ENCODE results near the gene LMOD3. TPM values are rescaled to one million over a fixed set of nuclear protein-coding genes. Genes with fewer than 3 reads are reported as not detected.

LMOD3 gene
- total RNA-seq, 1 donor from 2014 or later, result 31.8 TPM

GRCh38 chr3:69128509-69128908 is 6.1 kb upstream of the LMOD3 start:
- no peaks in the 10 kb centered on the region for H3K36me3 ChIP-seq (ENCODE audit: control insufficient read depth in 3 of 3, insufficient read depth in 3 of 3, low read length in 3 of 3)
- H3K9ac ChIP-seq (ENCODE audit: low read depth in 1 of 3, low read length in 3 of 3), result no peak overlapping the region
- no peak overlapping the region for H3K4me3 ChIP-seq (ENCODE audit: low read length in 3 of 3)
- peak overlapping the region; percentile 21 for H3K27ac ChIP-seq (ENCODE audit: low read depth, low read length)
- H3K27me3 ChIP-seq (ENCODE audit: control insufficient read depth in 3 of 3, insufficient read depth in 3 of 3, low read length in 3 of 3), result no peaks in the 10 kb centered on the region
- peaks cover 10 to 31% (median 18%) of the 10 kb centered on the region in 3 donors for H3K4me1 ChIP-seq (ENCODE audit: control insufficient read depth in 3 of 3, insufficient read depth in 3 of 3, low read length in 3 of 3)
- no peaks in the 10 kb centered on the region for H3K9me3 ChIP-seq (ENCODE audit: control insufficient read depth in 3 of 3, low read length in 3 of 3)

- H3K27me3 ChIP-seq (ENCODE audit: control insufficient read depth in 3 of 3, insufficient read depth in 3 of 3, low read length in 3 of 3), result no peaks in the 10 kb centered on the region
Observed at GRCh38 chr3:69126999-69127398, 4.6 kb upstream of the LMOD3 start.

GRCh38 chr3:69126216-69126615 is 3.8 kb upstream of the LMOD3 start:
- Histone ChIP-seq H3K9me3 (ENCODE audit: control insufficient read depth in 3 of 3, low read length in 3 of 3) (no peaks in the 10 kb centered on the region), H3K4me3 (ENCODE audit: low read length in 3 of 3) (no peak overlapping the region), H3K27ac (ENCODE audit: low read depth, low read length) (no peak overlapping the region), H3K27me3 (ENCODE audit: control insufficient read depth in 3 of 3, insufficient read depth in 3 of 3, low read length in 3 of 3) (no peaks in the 10 kb centered on the region), H3K4me1 (ENCODE audit: control insufficient read depth in 3 of 3, insufficient read depth in 3 of 3, low read length in 3 of 3) (peaks cover 11 to 31% (median 25%) of the 10 kb centered on the region in 3 donors), H3K36me3 (ENCODE audit: control insufficient read depth in 3 of 3, insufficient read depth in 3 of 3, low read length in 3 of 3) (no peaks in the 10 kb centered on the region), H3K9ac (ENCODE audit: low read depth in 1 of 3, low read length in 3 of 3) (no peak overlapping the region)

More at GRCh38 chr3:69126999-69127398, 4.6 kb upstream of the LMOD3 start:
- Histone ChIP-seq H3K36me3 (ENCODE audit: control insufficient read depth in 3 of 3, insufficient read depth in 3 of 3, low read length in 3 of 3) (no peaks in the 10 kb centered on the region), H3K9ac (ENCODE audit: low read depth in 1 of 3, low read length in 3 of 3) (no peak overlapping the region), H3K9me3 (ENCODE audit: control insufficient read depth in 3 of 3, low read length in 3 of 3) (no peaks in the 10 kb centered on the region), H3K4me3 (ENCODE audit: low read length in 3 of 3) (no peak overlapping the region), H3K27ac (ENCODE audit: low read depth, low read length) (no peak overlapping the region), H3K4me1 (ENCODE audit: control insufficient read depth in 3 of 3, insufficient read depth in 3 of 3, low read length in 3 of 3) (peaks cover 11 to 31% (median 25%) of the 10 kb centered on the region in 3 donors)

- Histone ChIP-seq H3K27ac (ENCODE audit: low read depth, low read length) (peak overlapping the region; percentile 91), H3K9ac (ENCODE audit: low read depth in 1 of 3, low read length in 3 of 3) (peak overlapping the region; percentile 80 to 91 (median 81)), H3K27me3 (ENCODE audit: control insufficient read depth in 3 of 3, insufficient read depth in 3 of 3, low read length in 3 of 3) (no peaks in the 10 kb centered on the region)
Observed at GRCh38 chr3:69121950-69122349, 445 bp downstream of the LMOD3 start.

GRCh38 chr3:69121513-69121912 is 882 bp downstream of the LMOD3 start:
- no peaks in the 10 kb centered on the region for H3K9me3 ChIP-seq (ENCODE audit: control insufficient read depth in 3 of 3, low read length in 3 of 3)
- H3K4me1 ChIP-seq (ENCODE audit: control insufficient read depth in 3 of 3, insufficient read depth in 3 of 3, low read length in 3 of 3), result peaks cover 8 to 16% (median 12%) of the 10 kb centered on the region in 3 donors
- H3K27me3 ChIP-seq (ENCODE audit: control insufficient read depth in 3 of 3, insufficient read depth in 3 of 3, low read length in 3 of 3), result no peaks in the 10 kb centered on the region
- H3K27ac ChIP-seq (ENCODE audit: low read depth, low read length), result peak overlapping the region; percentile 91
- H3K9ac ChIP-seq (ENCODE audit: low read depth in 1 of 3, low read length in 3 of 3), result peak overlapping the region; percentile 80 to 91 (median 81)
- H3K4me3 ChIP-seq (ENCODE audit: low read length in 3 of 3), result peak overlapping the region; percentile 71 to 80 (median 73)
- peaks cover 2 to 15% (median 12%) of the 10 kb centered on the region in 3 donors for H3K36me3 ChIP-seq (ENCODE audit: control insufficient read depth in 3 of 3, insufficient read depth in 3 of 3, low read length in 3 of 3)

More at GRCh38 chr3:69121950-69122349, 445 bp downstream of the LMOD3 start:
- Histone ChIP-seq H3K4me3 (ENCODE audit: low read length in 3 of 3) (peak overlapping the region; percentile 71 to 80 (median 73)), H3K4me1 (ENCODE audit: control insufficient read depth in 3 of 3, insufficient read depth in 3 of 3, low read length in 3 of 3) (peaks cover 11 to 20% (median 16%) of the 10 kb centered on the region in 3 donors), H3K36me3 (ENCODE audit: control insufficient read depth in 3 of 3, insufficient read depth in 3 of 3, low read length in 3 of 3) (peaks cover 2 to 15% (median 12%) of the 10 kb centered on the region in 3 donors), H3K9me3 (ENCODE audit: control insufficient read depth in 3 of 3, low read length in 3 of 3) (no peaks in the 10 kb centered on the region)

DNA sequence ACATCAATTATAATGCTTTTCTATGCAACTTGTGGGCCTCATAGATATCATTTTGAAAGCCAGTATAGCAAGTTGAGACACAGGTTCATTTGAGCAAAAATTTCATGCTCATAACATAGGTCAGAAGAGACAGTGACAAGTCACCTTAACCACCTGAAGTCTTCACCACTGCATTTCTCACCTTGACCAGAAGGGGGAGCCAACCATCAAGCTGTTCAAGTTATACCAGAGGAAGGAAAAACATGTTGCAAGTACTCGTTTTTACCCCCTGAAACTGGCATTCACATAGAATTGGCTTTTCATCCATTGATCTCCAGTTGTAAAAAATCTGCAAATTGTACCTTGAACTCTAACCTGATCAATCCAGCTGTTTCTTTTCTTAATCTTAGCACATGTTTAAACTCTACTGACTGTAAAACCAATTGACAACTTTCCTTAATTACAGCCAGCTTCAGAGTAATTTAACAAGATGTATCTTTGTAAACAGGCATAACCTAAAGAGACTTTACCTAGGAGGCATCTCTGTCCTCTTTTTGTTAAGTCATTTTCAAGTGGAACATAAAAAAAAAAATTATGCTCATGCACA is 1.4 kb downstream of the LMOD3 start:
- H3K27me3 ChIP-seq (ENCODE audit: control insufficient read depth in 3 of 3, insufficient read depth in 3 of 3, low read length in 3 of 3), result no peaks in the 10 kb centered on the region
- peaks cover 2 to 15% (median 12%) of the 10 kb centered on the region in 3 donors for H3K36me3 ChIP-seq (ENCODE audit: control insufficient read depth in 3 of 3, insufficient read depth in 3 of 3, low read length in 3 of 3)
- H3K9me3 ChIP-seq (ENCODE audit: control insufficient read depth in 3 of 3, low read length in 3 of 3), result no peaks in the 10 kb centered on the region
- peak overlapping the region; percentile 91 for H3K27ac ChIP-seq (ENCODE audit: low read depth, low read length)
- H3K4me3 ChIP-seq (ENCODE audit: low read length in 3 of 3), result peak overlapping the region; percentile 71 to 80 (median 73)
- H3K9ac ChIP-seq (ENCODE audit: low read depth in 1 of 3, low read length in 3 of 3), result peak overlapping the region; percentile 80 to 91 (median 81)
- peaks cover 8 to 13% (median 8%) of the 10 kb centered on the region in 3 donors for H3K4me1 ChIP-seq (ENCODE audit: control insufficient read depth in 3 of 3, insufficient read depth in 3 of 3, low read length in 3 of 3)

- H3K9me3 ChIP-seq (ENCODE audit: control insufficient read depth in 3 of 3, low read length in 3 of 3), result no peaks in the 10 kb centered on the region
- H3K4me3 ChIP-seq (ENCODE audit: low read length in 3 of 3), result peak overlapping the region; percentile 54 to 66 (median 63)
Observed at GRCh38 chr3:69119681-69120080, 2.7 kb downstream of the LMOD3 start.

GRCh38 chr3:69119138-69119537 is 3.3 kb downstream of the LMOD3 start:
- Histone ChIP-seq H3K27ac (ENCODE audit: low read depth, low read length) (peak overlapping the region; percentile 79), H3K36me3 (ENCODE audit: control insufficient read depth in 3 of 3, insufficient read depth in 3 of 3, low read length in 3 of 3) (peaks cover 2 to 19% (median 14%) of the 10 kb centered on the region in 3 donors), H3K4me3 (ENCODE audit: low read length in 3 of 3) (peak overlapping the region; percentile 54 to 66 (median 63)), H3K27me3 (ENCODE audit: control insufficient read depth in 3 of 3, insufficient read depth in 3 of 3, low read length in 3 of 3) (no peaks in the 10 kb centered on the region), H3K9me3 (ENCODE audit: control insufficient read depth in 3 of 3, low read length in 3 of 3) (no peaks in the 10 kb centered on the region), H3K9ac (ENCODE audit: low read depth in 1 of 3, low read length in 3 of 3) (peak overlapping the region in 2 of 3 donors; percentile 58 to 76), H3K4me1 (ENCODE audit: control insufficient read depth in 3 of 3, insufficient read depth in 3 of 3, low read length in 3 of 3) (peaks cover 13 to 19% (median 18%) of the 10 kb centered on the region in 3 donors)

More at GRCh38 chr3:69119681-69120080, 2.7 kb downstream of the LMOD3 start:
- peaks cover 9 to 19% (median 14%) of the 10 kb centered on the region in 3 donors for H3K4me1 ChIP-seq (ENCODE audit: control insufficient read depth in 3 of 3, insufficient read depth in 3 of 3, low read length in 3 of 3)
- no peaks in the 10 kb centered on the region for H3K27me3 ChIP-seq (ENCODE audit: control insufficient read depth in 3 of 3, insufficient read depth in 3 of 3, low read length in 3 of 3)
- peak overlapping the region in 2 of 3 donors; percentile 58 to 81 for H3K9ac ChIP-seq (ENCODE audit: low read depth in 1 of 3, low read length in 3 of 3)
- H3K27ac ChIP-seq (ENCODE audit: low read depth, low read length), result peak overlapping the region; percentile 79
- H3K36me3 ChIP-seq (ENCODE audit: control insufficient read depth in 3 of 3, insufficient read depth in 3 of 3, low read length in 3 of 3), result peaks cover 2 to 19% (median 14%) of the 10 kb centered on the region in 3 donors

DNA sequence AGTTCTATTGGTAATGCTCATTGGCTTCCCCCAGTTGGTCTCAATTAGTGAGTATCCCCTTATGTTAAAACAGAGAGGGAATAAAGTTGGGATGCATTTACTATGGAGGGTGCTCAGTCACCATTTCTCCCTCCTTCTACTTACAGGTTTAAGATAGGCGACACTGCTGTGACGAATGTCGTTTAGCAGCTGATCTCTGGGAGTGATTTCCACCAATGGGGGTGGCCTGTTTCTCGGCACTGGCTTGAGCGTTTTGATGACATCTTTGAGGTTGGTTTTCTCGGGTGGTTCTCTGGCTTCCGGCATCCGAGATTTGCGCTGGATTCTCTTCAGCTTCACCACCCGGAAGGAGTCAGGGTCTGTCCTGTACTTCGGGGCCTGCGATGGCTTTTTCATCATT is 3.8 kb downstream of the LMOD3 start:
- peaks cover 15 to 21% (median 19%) of the 10 kb centered on the region in 3 donors for H3K4me1 ChIP-seq (ENCODE audit: control insufficient read depth in 3 of 3, insufficient read depth in 3 of 3, low read length in 3 of 3)
- H3K36me3 ChIP-seq (ENCODE audit: control insufficient read depth in 3 of 3, insufficient read depth in 3 of 3, low read length in 3 of 3), result peaks cover 2 to 19% (median 14%) of the 10 kb centered on the region in 3 donors
- H3K9ac ChIP-seq (ENCODE audit: low read depth in 1 of 3, low read length in 3 of 3), result peak overlapping the region; percentile 28 to 76 (median 57)
- peak overlapping the region; percentile 54 to 66 (median 63) for H3K4me3 ChIP-seq (ENCODE audit: low read length in 3 of 3)
- H3K27me3 ChIP-seq (ENCODE audit: control insufficient read depth in 3 of 3, insufficient read depth in 3 of 3, low read length in 3 of 3), result no peaks in the 10 kb centered on the region
- no peaks in the 10 kb centered on the region for H3K9me3 ChIP-seq (ENCODE audit: control insufficient read depth in 3 of 3, low read length in 3 of 3)
- peak overlapping the region; percentile 79 for H3K27ac ChIP-seq (ENCODE audit: low read depth, low read length)

- Histone ChIP-seq H3K27me3 (ENCODE audit: control insufficient read depth in 3 of 3, insufficient read depth in 3 of 3, low read length in 3 of 3) (no peaks in the 10 kb centered on the region), H3K4me1 (ENCODE audit: control insufficient read depth in 3 of 3, insufficient read depth in 3 of 3, low read length in 3 of 3) (peaks cover 15 to 37% (median 32%) of the 10 kb centered on the region in 3 donors), H3K27ac (ENCODE audit: low read depth, low read length) (peak overlapping the region; percentile 84), H3K36me3 (ENCODE audit: control insufficient read depth in 3 of 3, insufficient read depth in 3 of 3, low read length in 3 of 3) (peaks cover 6 to 24% (median 21%) of the 10 kb centered on the region in 3 donors), H3K4me3 (ENCODE audit: low read length in 3 of 3) (peak overlapping the region; percentile 54 to 63 (median 58)), H3K9ac (ENCODE audit: low read depth in 1 of 3, low read length in 3 of 3) (peak overlapping the region; percentile 7 to 76 (median 73)), H3K9me3 (ENCODE audit: control insufficient read depth in 3 of 3, low read length in 3 of 3) (no peaks in the 10 kb centered on the region)
Observed at GRCh38 chr3:69116897-69117296, 5.5 kb downstream of the LMOD3 start.
